GM12878 (cell line): ENCODE data around the gene SPNS1. TPM values are rescaled to one million over a fixed set of nuclear protein-coding genes. Genes with fewer than 3 reads are reported as not detected.

Experiments used
- BCLAF1 ChIP-seq: fragments of 450-650 bp; IDR thresholded peaks from 2 replicates; pipeline ENCODE4 v1.6.1; 2017; ENCODE audit warnings: antibody characterized with exemption, mild to moderate bottlenecking, moderate library complexity
- BHLHE40 ChIP-seq, 2 experiments: fragments of 450-650 bp in 1 of 2; IDR thresholded peaks; 2 replicates each; pipeline ENCODE4 v1.6.1; 2011 to 2017; ENCODE audit warnings: low read depth in 2 of 2, borderline replicate concordance in 1 of 2, improper control_type of control experiment in 1 of 2, low read length in 1 of 2, mild to moderate bottlenecking in 1 of 2
- CBFB ChIP-seq: IDR thresholded peaks from 2 replicates; pipeline ENCODE4 v1.6.1; 2016; ENCODE audit warnings: antibody characterized with exemption, low read depth
- CREB1 ChIP-seq: IDR thresholded peaks from 2 replicates; pipeline ENCODE4 v1.6.1; 2012; ENCODE audit warnings: low read depth, mild to moderate bottlenecking, inconsistent platforms
- CREM ChIP-seq: IDR thresholded peaks from 2 replicates; pipeline ENCODE4 v1.6.1; 2014; ENCODE audit warnings: antibody characterized with exemption, low read depth
- FOXK2 ChIP-seq: fragments of 450-650 bp; IDR thresholded peaks from 2 replicates; pipeline ENCODE4 v1.6.1; 2017; ENCODE audit warnings: mild to moderate bottlenecking, moderate library complexity
- HSF1 ChIP-seq: fragments of 150-350 bp; IDR thresholded peaks from 2 replicates; pipeline ENCODE4 v1.6.1; 2014; ENCODE audit warnings: mild to moderate bottlenecking, low read depth, low read length
- IKZF2 ChIP-seq, 2 experiments: fragments of 450-650 bp; IDR thresholded peaks; 2 replicates each; pipeline ENCODE4 v1.6.1; 2017; ENCODE audit warnings: mild to moderate bottlenecking in 2 of 2, moderate library complexity in 2 of 2
- IRF5 ChIP-seq: fragments of 450-650 bp; IDR thresholded peaks from 2 replicates; pipeline ENCODE4 v1.6.1; 2017; ENCODE audit warnings: borderline replicate concordance
- MEF2A ChIP-seq: IDR thresholded peaks from 2 replicates; pipeline ENCODE4 v1.6.1; 2011; ENCODE audit warnings: low read depth, mild to moderate bottlenecking, low read length, moderate library complexity; ENCODE audit not compliant: insufficient read depth
- NFIC ChIP-seq: IDR thresholded peaks from 2 replicates; pipeline ENCODE4 v1.6.1; 2012; ENCODE audit warnings: low read depth, mild to moderate bottlenecking, inconsistent platforms, low read length, moderate library complexity
- NFXL1 ChIP-seq: fragments of 450-650 bp; IDR thresholded peaks from 2 replicates; pipeline ENCODE4 v1.6.1; 2017; ENCODE audit warnings: antibody characterized with exemption, mild to moderate bottlenecking, borderline replicate concordance
- NR2C1 ChIP-seq: fragments of 450-650 bp; IDR thresholded peaks from 2 replicates; pipeline ENCODE4 v1.6.1; 2017; ENCODE audit warnings: antibody characterized with exemption, mild to moderate bottlenecking, moderate library complexity
- PAX5 ChIP-seq: IDR thresholded peaks from 2 replicates; pipeline ENCODE4 v1.6.1; 2011; ENCODE audit warnings: low read depth, low read length, borderline replicate concordance
- PAX8 ChIP-seq: fragments of 450-650 bp; IDR thresholded peaks from 2 replicates; pipeline ENCODE4 v1.6.1; 2017; ENCODE audit warnings: mild to moderate bottlenecking, moderate library complexity
- POU2F2 ChIP-seq: IDR thresholded peaks from 3 replicates; pipeline ENCODE4 v1.6.1; 2011; ENCODE audit warnings: low read depth, mild to moderate bottlenecking, low read length, borderline replicate concordance
- PRDM15 ChIP-seq: fragments of 450-650 bp; formaldehyde crosslinking; IDR thresholded peaks from 2 replicates; pipeline ENCODE4 v1.4.0; 2020; ENCODE audit warnings: mild to moderate bottlenecking, moderate library complexity
- RAD21 ChIP-seq: IDR thresholded peaks from 2 replicates; pipeline ENCODE4 v1.6.1; 2011; ENCODE audit warnings: mild to moderate bottlenecking, low read depth, low read length, moderate library complexity; ENCODE audit not compliant: insufficient read depth
- SIN3A ChIP-seq: IDR thresholded peaks from 2 replicates; pipeline ENCODE4 v1.6.1; 2012; ENCODE audit warnings: low read depth, low read length, improper control_type of control experiment
- SUZ12 ChIP-seq: fragments of 200-600 bp; sonication (generic); IDR thresholded peaks from one replicate; pipeline ENCODE4 v1.6.1; 2018; ENCODE audit warnings: antibody characterized with exemption, mild to moderate bottlenecking; ENCODE audit not compliant: unreplicated experiment
- TCF7 ChIP-seq: IDR thresholded peaks from 2 replicates; pipeline ENCODE4 v1.6.1; 2014; ENCODE audit warnings: antibody characterized with exemption, borderline replicate concordance
- polyA plus RNA-seq, 11 experiments: library from polyadenylated mRNA; depleted of rRNA in 4 of 11; unstranded in 6 of 11; stranded (reverse) in 5 of 11; fragments of >200 nt; fragmentation: Nextera tagmentation in 4 of 11; fragmentation: Illumina TruSeq in 1 of 11; extraction: Ambion mirVana in 4 of 11; extraction: Trizol in 1 of 11; gene quantifications; 1 replicate in 1 of 11; 2 replicates in 10 of 11; pipeline versions ENCODE4 v1.2.1 to v1.2.3, GENCODE V29; 2011 to 2016; ENCODE audit warnings: inconsistent platforms in 2 of 11, missing spikeins in 2 of 11, low read depth in 1 of 11
- total RNA-seq, 4 experiments: library from RNA; depleted of rRNA in 3 of 4; stranded (reverse); fragments of >200 nt in 3 of 4; fragmentation: Illumina TruSeq in 1 of 4; extraction: Trizol in 1 of 4; gene quantifications; 2 replicates each; pipeline versions ENCODE4 v1.2.1 to v1.2.3, GENCODE V29; 2013 to 2021

Gene SPNS1
- total and polyA plus RNA-seq, 10 of the 15 experiments (the other 5 are each of a cell fraction or from before 2014, with no cell fraction given) = 0.16 to 37.6 (median 12.0) TPM

GRCh38 chr16:28925386-28926228 is 49.0 kb upstream of the SPNS1 start (continued):
- peak; percentile 52; the same call in 1 of the 2 replicates for TF ChIP-seq NR2C1
- no peak for TF ChIP-seq NFIC
- TF ChIP-seq RAD21 = no peak
- TF ChIP-seq CREB1 = peak; percentile 39; the same call in 1 of the 2 replicates
- 0 out of 3 replicates have a peak, but pooled peaks have one; percentile 38 for TF ChIP-seq POU2F2
- no peak for TF ChIP-seq CBFB
- no peak for TF ChIP-seq PAX5
- peak; percentile 45; the same call in 1 of the 2 replicates for TF ChIP-seq FOXK2
- no peak for TF ChIP-seq PAX8
- no peak for TF ChIP-seq BCLAF1
- no peak for TF ChIP-seq PRDM15 (CRISPR knock-in tag)
- TF ChIP-seq TCF7 = no peak
- TF ChIP-seq BHLHE40 (IDR thresholded peaks at IDR 0.05; ENCODE audit: borderline replicate concordance in 1 of 2, low read depth in 2 of 2, low read length in 1 of 2) = peak; percentile 41 to 49; a peak in 2 of 4 replicates
- TF ChIP-seq CREM = no peak
- TF ChIP-seq IRF5 = no peak
- peak; percentile 15; the same call in 1 of the 2 replicates for TF ChIP-seq SIN3A
- no peak for TF ChIP-seq HSF1
- no peak for TF ChIP-seq SUZ12
- TF ChIP-seq IKZF2 (IDR thresholded peaks at IDR 0.05) = peak; percentile 86 to 90
- TF ChIP-seq NFXL1 = no peak
- no peak for TF ChIP-seq MEF2A
